Uterus (tissue), 4 donors: ENCODE data around the gene IER5. TPM values are rescaled to one million over a fixed set of nuclear protein-coding genes. Genes with fewer than 3 reads are reported as not detected.

ENCODE experiments used
- DNase-seq, 2 donors: peaks; one replicate each; pipeline ENCODE4 v3.0.0-alpha.2; 2019 to 2020
- H3K27ac ChIP-seq, 2 donors: fragments of 200-600 bp; sonication (generic); 1 replicate in 1 of 2; 2 replicates in 1 of 2; pipeline ENCODE4 v1.5.1; 2016 to 2018
- H3K27me3 ChIP-seq, 2 donors: fragments of 200-600 bp; sonication (generic); one replicate each; pipeline ENCODE4 v1.5.1; 2018 to 2019; ENCODE audit warnings: control low read depth in 1 of 2
- H3K36me3 ChIP-seq, 2 donors: fragments of 200-600 bp; sonication (generic); one replicate each; pipeline ENCODE4 v1.5.1; 2019; ENCODE audit warnings: control low read depth in 1 of 2
- H3K4me1 ChIP-seq, 2 donors: fragments of 200-600 bp; sonication (generic); one replicate each; pipeline ENCODE4 v1.5.1; 2018 to 2019; ENCODE audit warnings: control low read depth in 1 of 2
- H3K4me3 ChIP-seq, 2 donors: fragments of 200-600 bp; sonication (generic); 1 replicate in 1 of 2; 2 replicates in 1 of 2; pipeline ENCODE4 v1.5.1; 2018 to 2019; ENCODE audit warnings: mild to moderate bottlenecking in 1 of 2
- H3K9me3 ChIP-seq, 2 donors: fragments of 200-600 bp; sonication (generic); one replicate each; pipeline ENCODE4 v1.5.1; 2019; ENCODE audit warnings: control low read depth in 1 of 2
- POLR2A ChIP-seq, 2 donors: fragments of 450-650 bp; IDR thresholded peaks; one replicate each; pipeline ENCODE4 v1.6.1; 2016; ENCODE audit warnings: antibody characterized with exemption in 2 of 2, mild to moderate bottlenecking in 1 of 2, moderate library complexity in 1 of 2
- intact Hi-C: fragments of 100-400 bp; cut with DNase I; formaldehyde crosslinking; loops from one replicate; pipeline ENCODE4 v1.15.1; 2023; ENCODE audit warnings: low total_unique reads
- total RNA-seq, 4 donors: library from RNA; depleted of rRNA in 3 of 4; stranded (reverse); fragments of >200 nt in 3 of 4; gene quantifications; one replicate each; pipeline versions ENCODE4 v1.1.0 to v1.2.4, GENCODE V29; 2014 to 2023
- TF ChIP-seq, protein P1 (sequence below), 4 experiments: fragments of 200-600 bp in 2 of 4; fragments of 450-650 bp in 2 of 4; sonication (generic) in 2 of 4; IDR thresholded peaks; one replicate each; pipeline ENCODE4 v1.5.1; 2016 to 2019; ENCODE audit warnings: antibody characterized with exemption in 4 of 4, mild to moderate bottlenecking in 2 of 4, moderate library complexity in 1 of 4
- donor health status: DM: yes; HTN: yes; CAD: no.

The IER5 gene
- total RNA-seq, 4 donors from 2014 or later, result 19.4 to 34.8 (median 24.2) TPM

DNA sequence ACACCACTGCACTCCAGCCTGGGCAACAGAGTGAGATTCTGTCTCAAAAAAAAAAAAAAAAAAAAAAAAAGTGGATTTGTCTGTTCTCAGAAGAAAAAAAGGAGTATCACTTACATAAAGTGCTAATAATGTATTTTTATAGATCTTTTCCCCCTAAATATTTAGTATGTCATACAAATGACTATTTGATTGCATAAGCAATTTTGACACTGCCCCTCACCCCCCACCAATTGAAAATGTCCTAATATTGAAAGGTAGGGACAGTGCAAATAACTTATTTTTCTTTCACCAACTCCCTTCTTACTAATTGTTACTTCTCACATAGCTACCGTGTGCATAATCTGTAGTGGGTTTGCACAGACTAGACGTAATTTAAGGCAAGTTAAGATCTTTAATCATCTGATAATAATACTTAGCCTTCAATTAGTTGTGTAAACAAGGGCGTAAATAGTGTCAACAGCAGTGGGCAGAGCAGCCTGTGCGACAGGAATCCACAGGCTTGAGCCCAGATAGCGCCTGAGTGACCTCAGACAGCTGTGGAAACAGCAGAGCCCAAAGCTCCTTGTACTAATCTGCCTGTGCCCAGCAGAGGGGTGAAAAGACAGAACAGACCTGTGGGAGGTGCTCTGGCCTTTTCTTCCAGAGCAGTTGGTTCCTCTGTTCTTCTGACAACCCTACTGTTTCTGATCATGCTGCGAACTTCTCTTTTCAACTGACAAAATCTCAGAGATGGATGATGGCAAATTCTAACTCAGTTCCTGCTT is 4.5 kb upstream of the IER5 start:
- Histone ChIP-seq H3K4me3 (no peak overlapping the region), H3K27ac (no peak overlapping the region), H3K27me3 (no peaks in the 10 kb centered on the region), H3K9me3 (no peaks in the 10 kb centered on the region), H3K36me3 (no peaks in the 10 kb centered on the region), H3K4me1 (no peaks in the 10 kb centered on the region)
- peak; percentile 57 to 69 for DNase-seq
- intact Hi-C loops, result no loop called here
- TF ChIP-seq, protein P1, sequence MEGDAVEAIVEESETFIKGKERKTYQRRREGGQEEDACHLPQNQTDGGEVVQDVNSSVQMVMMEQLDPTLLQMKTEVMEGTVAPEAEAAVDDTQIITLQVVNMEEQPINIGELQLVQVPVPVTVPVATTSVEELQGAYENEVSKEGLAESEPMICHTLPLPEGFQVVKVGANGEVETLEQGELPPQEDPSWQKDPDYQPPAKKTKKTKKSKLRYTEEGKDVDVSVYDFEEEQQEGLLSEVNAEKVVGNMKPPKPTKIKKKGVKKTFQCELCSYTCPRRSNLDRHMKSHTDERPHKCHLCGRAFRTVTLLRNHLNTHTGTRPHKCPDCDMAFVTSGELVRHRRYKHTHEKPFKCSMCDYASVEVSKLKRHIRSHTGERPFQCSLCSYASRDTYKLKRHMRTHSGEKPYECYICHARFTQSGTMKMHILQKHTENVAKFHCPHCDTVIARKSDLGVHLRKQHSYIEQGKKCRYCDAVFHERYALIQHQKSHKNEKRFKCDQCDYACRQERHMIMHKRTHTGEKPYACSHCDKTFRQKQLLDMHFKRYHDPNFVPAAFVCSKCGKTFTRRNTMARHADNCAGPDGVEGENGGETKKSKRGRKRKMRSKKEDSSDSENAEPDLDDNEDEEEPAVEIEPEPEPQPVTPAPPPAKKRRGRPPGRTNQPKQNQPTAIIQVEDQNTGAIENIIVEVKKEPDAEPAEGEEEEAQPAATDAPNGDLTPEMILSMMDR (IDR thresholded peaks at IDR 0.05), result peak; percentile 63 to 85 (median 70)
- no peak for TF ChIP-seq POLR2A (IDR thresholded peaks at IDR 0.05)

DNA sequence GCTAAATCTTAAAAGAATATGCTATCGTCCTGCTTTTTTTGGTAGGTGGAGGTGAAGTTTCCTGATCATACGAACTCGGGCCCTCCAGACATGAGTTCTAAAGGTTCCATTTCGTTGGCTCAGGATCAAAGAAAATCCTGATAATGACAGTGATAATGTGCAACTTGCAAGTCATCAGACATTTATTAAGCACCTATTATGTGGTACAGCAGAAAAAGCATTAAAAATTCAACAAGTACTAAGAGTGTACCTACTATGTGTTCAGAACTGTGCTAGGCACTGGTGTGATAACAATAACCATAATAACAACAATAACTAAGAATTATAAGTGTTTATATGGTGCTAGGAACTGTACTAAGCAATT is 3.9 kb upstream of the IER5 start:
- H3K4me1 ChIP-seq, result no peaks in the 10 kb centered on the region
- TF ChIP-seq, protein P1 (IDR thresholded peaks at IDR 0.05), result no peak
- TF ChIP-seq POLR2A (IDR thresholded peaks at IDR 0.05), result no peak
- no peak for DNase-seq
- intact Hi-C loops, result no loop called here
- no peak overlapping the region for H3K27ac ChIP-seq
- no peak overlapping the region for H3K4me3 ChIP-seq
- H3K27me3 ChIP-seq, result no peaks in the 10 kb centered on the region
- no peaks in the 10 kb centered on the region for H3K9me3 ChIP-seq
- no peaks in the 10 kb centered on the region for H3K36me3 ChIP-seq

DNA sequence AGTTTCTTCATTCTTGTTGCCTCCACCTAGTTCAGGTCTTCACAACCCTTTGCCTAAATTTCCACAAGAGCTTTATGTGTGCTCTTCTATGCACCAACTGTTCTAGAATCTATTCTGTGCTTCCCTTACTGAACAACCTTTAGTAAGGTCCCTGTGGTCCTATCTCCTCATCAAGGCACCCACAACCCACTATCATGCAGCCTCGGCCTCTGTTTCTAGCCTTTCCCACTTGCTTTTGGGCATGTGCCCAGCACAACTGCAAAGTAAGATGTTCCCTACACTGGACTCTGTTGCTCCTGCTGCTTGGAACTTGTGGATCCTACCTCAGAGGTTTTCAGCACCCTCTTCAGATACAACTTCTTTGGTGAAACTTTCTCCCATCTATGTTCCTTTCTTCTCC is 2.4 kb upstream of the IER5 start:
- no peak for DNase-seq
- Histone ChIP-seq H3K36me3 (no peaks in the 10 kb centered on the region), H3K27me3 (no peaks in the 10 kb centered on the region), H3K9me3 (no peaks in the 10 kb centered on the region), H3K4me1 (no peaks in the 10 kb centered on the region), H3K27ac (no peak overlapping the region), H3K4me3 (no peak overlapping the region)
- TF ChIP-seq POLR2A (IDR thresholded peaks at IDR 0.05), result no peak
- TF ChIP-seq, protein P1 (IDR thresholded peaks at IDR 0.05), result no peak
- intact Hi-C loops, result no loop called here

DNA sequence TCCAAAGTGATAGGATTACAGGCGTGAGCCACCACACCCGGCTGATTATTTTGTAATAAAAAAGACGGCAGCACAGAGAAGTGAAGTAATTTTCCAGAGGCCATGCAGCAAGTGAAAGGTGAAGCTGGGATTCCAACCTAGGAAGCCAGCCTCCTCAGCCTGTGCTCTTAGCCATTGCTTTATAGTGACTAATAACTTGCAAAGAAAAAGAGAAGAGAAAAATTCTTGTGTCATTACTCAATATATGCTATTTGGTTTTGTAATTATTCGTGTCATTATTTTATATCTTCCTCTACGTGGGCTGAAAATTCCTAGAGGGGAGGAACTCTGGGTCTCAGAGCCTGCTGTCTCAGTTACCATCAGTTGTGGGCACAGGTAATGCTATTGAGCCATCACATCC is 1.6 kb upstream of the IER5 start:
- intact Hi-C loops, result no loop called here

DNA sequence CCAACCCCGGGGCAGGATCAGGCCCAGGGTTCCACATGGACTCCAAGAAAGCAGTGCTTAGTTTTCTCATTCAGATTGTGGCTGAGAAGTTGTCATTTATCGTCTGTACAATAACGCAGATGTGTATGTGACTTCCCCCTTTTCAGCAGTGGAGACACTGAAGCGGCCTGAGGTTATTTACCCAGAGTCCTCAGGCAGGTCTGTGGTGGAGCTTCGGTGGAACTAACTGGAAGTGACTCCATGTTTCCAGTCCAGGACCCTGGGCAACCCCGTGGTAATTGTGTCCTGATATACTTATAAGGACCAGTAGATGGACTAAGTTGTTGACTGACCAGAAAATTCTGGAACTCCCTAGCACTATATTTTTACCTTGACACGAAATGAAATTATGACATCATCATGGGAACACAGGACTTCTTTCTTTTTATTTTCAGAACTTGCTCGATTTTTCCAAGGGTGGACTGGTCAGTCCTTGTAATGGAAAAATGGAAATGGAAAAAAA is 1.0 kb upstream of the IER5 start:
- intact Hi-C loops, result no loop called here
- Histone ChIP-seq H3K4me1 (no peaks in the 10 kb centered on the region), H3K36me3 (no peaks in the 10 kb centered on the region), H3K4me3 (no peak overlapping the region), H3K27ac (peak overlapping the region; percentile 16 to 98), H3K27me3 (no peaks in the 10 kb centered on the region), H3K9me3 (no peaks in the 10 kb centered on the region)
- TF ChIP-seq, protein P1 (IDR thresholded peaks at IDR 0.05), result no peak
- TF ChIP-seq POLR2A (IDR thresholded peaks at IDR 0.05), result no peak
- DNase-seq, result no peak

More for the DNA sequence above, 1.6 kb upstream of the IER5 start:
- DNase-seq, result no peak
- H3K36me3 ChIP-seq, result no peaks in the 10 kb centered on the region
- TF ChIP-seq, protein P1 (IDR thresholded peaks at IDR 0.05), result no peak
- no peak for TF ChIP-seq POLR2A (IDR thresholded peaks at IDR 0.05)
- no peak overlapping the region for H3K4me3 ChIP-seq
- H3K4me1 ChIP-seq, result no peaks in the 10 kb centered on the region
- no peak overlapping the region for H3K27ac ChIP-seq
- H3K9me3 ChIP-seq, result no peaks in the 10 kb centered on the region
- no peaks in the 10 kb centered on the region for H3K27me3 ChIP-seq
